ENCODE measurements around the gene CPED1.

Gene CPED1

DNA sequence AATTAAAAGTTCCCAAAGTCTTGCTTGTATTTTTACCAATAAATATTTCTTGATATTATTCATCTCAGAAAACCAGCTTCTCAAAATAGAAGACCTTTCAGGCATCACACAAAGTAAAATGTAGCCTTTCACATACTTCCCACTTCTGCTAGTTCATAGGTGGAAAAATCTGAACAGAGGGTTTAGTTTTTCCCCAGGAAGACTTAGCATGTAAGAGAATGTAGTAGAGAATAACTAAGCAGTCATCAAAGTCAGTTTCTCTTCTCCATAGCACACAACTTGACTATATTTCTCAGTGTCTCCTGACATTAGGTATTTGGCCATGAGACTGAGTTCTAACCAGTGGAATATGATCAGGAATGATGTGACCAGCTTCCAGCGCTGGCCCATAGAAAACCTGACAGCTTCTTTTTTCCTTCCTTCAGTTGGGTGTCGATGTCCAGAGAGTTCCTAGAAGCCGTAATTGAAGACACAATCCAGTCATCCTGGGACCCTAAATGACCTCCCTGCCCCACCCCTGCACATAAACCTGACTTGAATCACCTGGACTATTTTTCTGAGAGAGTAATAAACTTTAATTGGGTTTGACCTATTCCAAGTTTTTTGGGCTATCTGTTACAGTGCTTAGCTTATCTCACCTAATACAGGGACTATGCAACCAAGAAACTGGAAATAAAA is 272.8 kb downstream of the CPED1 start:
- H3K4me3 ChIP-seq (replicated peaks in 1 of 2; ENCODE audit: low read depth in 2 of 2, low read length in 2 of 2): no peak overlapping the region
- no peak for DNase-seq (ENCODE audit: low read depth in 2 of 2)
- TF ChIP-seq, protein P1, sequence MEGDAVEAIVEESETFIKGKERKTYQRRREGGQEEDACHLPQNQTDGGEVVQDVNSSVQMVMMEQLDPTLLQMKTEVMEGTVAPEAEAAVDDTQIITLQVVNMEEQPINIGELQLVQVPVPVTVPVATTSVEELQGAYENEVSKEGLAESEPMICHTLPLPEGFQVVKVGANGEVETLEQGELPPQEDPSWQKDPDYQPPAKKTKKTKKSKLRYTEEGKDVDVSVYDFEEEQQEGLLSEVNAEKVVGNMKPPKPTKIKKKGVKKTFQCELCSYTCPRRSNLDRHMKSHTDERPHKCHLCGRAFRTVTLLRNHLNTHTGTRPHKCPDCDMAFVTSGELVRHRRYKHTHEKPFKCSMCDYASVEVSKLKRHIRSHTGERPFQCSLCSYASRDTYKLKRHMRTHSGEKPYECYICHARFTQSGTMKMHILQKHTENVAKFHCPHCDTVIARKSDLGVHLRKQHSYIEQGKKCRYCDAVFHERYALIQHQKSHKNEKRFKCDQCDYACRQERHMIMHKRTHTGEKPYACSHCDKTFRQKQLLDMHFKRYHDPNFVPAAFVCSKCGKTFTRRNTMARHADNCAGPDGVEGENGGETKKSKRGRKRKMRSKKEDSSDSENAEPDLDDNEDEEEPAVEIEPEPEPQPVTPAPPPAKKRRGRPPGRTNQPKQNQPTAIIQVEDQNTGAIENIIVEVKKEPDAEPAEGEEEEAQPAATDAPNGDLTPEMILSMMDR (IDR thresholded peaks at IDR 0.05; ENCODE audit: low read depth, low read length): no peak

DNA sequence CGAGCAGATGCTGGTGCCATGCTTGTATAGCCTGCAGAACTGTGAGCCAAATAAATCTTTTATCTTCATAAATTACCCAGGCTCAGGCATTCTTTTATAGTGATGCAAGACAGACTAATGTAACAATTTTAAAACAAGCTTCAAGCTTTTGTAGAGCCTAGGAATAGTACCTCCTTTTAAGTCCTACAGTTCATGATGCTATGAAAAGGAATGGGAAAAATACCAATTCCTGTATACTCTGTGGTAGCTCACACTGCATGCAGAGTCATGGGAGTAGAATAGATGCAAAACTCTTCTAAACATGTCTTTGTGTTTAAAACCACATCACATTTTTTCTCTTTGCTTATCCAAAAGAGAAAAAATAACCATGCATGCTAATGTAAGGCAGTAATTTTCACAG is 273.7 kb downstream of the CPED1 start:
- no peak for DNase-seq (ENCODE audit: low read depth in 2 of 2)
- TF ChIP-seq, protein P1 (IDR thresholded peaks at IDR 0.05; ENCODE audit: low read depth, low read length): no peak
- H3K4me3 ChIP-seq (replicated peaks in 1 of 2; ENCODE audit: low read depth in 2 of 2, low read length in 2 of 2): no peak overlapping the region

DNA sequence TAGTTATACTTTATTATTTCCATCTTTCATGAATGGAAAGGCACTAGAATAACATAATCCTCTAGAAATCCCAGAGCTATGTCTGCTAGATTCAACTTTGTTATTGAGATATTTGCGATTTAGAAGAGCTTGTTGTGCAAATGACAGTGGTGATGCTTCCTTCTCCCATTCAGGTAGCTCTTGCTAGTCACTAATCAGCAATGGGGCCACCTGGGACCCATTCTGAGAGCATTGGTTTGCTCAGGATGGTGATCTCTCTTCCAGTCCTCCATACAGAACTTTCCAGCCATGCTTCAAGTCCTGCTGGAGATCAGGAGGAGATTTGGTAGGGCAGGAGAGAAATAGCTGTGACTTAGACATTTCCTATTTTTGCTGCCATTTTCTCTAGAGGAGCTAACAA is 274.5 kb downstream of the CPED1 start:
- no peak overlapping the region for H3K4me3 ChIP-seq (replicated peaks in 1 of 2; ENCODE audit: low read depth in 2 of 2, low read length in 2 of 2)
- DNase-seq (ENCODE audit: low read depth in 2 of 2): no peak
- TF ChIP-seq, protein P1 (IDR thresholded peaks at IDR 0.05; ENCODE audit: low read depth, low read length): no peak

DNA sequence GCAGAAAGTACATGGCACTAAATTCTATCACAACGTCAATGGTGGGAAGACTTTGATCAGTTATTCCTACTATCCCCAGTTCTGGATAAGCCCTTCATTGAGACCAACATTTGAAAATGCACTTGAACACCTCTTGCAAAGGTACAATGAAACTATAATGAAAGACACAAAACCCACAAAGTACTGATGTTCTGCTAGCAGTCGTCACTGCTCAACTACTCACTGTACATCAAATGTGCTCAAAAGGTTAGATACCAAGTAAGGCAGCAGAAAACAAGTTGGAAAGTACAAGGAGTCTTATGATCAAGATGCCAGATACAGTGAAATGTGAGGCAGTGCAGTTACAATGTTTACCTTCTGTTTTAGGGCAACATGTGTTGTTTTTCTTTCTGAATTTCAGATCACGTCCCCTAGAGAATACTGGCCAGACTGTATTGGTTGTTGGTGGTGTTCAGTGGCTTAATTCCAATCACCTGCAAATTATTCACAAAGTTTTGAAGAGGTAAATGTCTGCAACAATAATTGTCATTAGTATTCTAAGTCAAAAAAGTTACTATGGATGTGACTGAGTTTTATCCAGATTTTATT is 277.9 kb downstream of the CPED1 start:
- no peak overlapping the region for H3K4me3 ChIP-seq (replicated peaks in 1 of 2; ENCODE audit: low read depth in 2 of 2, low read length in 2 of 2)
- TF ChIP-seq, protein P1 (IDR thresholded peaks at IDR 0.05; ENCODE audit: low read depth, low read length): no peak
- no peak for DNase-seq (ENCODE audit: low read depth in 2 of 2)

DNA sequence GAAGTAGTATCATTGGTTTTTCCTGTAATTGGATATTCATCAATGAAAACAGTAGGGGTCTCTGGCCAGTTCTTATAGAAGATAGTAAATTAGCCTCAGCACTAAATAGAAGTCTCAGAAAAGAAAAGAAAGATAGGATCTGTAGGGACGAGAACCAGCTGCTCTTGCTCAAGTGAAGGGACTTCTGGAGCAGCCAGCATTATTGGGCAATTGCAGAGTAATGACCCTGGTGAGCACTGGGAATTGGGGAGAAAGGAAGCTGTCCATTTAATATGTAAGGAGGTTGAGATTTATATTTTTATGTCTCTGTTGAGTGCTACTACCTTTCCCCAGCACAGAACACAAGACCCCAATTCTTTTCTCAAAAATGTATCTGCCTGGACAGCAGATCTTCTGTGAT is 279.1 kb downstream of the CPED1 start:
- H3K4me3 ChIP-seq (replicated peaks in 1 of 2; ENCODE audit: low read depth in 2 of 2, low read length in 2 of 2): no peak overlapping the region
- TF ChIP-seq, protein P1 (IDR thresholded peaks at IDR 0.05; ENCODE audit: low read depth, low read length): no peak
- DNase-seq (ENCODE audit: low read depth in 2 of 2): peak in 1 of 2 donors; percentile 18

DNA sequence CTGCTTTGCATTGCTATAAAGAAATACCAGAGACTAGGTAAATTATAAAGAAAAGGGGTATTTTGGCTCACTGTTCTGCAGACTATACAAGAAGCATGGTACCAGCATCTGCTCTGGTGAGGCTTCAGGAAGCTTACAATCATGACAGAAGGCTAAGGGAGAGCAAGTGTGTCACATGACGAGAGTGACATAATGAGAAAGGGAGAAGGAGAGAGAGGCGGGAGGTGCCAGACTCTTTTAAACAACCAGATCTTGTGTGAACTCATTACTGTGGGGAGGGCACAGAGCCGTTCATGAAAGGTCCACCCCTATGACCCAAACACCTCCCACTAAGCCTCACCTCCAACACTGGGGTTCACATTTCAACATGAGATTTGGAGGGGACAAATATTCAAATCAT is 281.3 kb downstream of the CPED1 start:
- DNase-seq (ENCODE audit: low read depth in 2 of 2): no peak
- no peak overlapping the region for H3K4me3 ChIP-seq (replicated peaks in 1 of 2; ENCODE audit: low read depth in 2 of 2, low read length in 2 of 2)
- TF ChIP-seq, protein P1 (IDR thresholded peaks at IDR 0.05; ENCODE audit: low read depth, low read length): no peak
